ENCODE measurements around the gene ADAMTS3. TPM values are rescaled to one million over a fixed set of nuclear protein-coding genes. Genes with fewer than 3 reads are reported as not detected.

Gene ADAMTS3
- total and polyA plus RNA-seq, 2 donors (not counting 1 experiment from before 2014, with no cell fraction given): not detected

DNA sequence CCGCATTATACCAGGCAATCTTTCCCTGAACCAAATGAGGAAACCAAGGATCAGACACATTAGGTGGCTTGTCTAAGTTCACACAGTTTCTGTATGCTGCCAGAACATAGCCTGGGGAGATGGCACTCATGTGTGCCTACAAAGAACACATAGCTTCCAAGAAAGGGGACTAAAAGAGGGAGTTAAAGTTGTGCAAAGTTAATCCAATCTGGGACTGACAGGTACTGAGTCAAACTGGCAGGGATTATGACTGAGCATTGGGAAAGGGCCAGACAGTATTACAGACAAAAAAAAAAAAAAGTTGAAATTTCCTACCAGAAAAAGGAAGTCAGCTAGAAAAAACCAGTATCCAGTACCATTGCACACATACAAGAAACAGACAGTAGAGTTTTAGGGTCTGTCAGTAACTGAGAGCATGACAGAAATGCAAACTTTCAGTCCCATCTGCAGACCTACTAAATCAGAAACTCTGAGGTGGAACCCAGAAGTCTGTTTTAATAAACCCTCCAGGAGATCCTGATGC lies 37.2 kb downstream of the ADAMTS3 start:
- CTCF ChIA-PET: no interaction called here
- Histone ChIP-seq H3K9ac (ENCODE audit: low read length) (no peak overlapping the region), H3K9me3 (ENCODE audit: control extremely low read depth in 1 of 3, control insufficient read depth in 2 of 3, insufficient read depth in 1 of 3, low read length in 2 of 3) (no peaks in the 10 kb centered on the region), H3K79me2 (ENCODE audit: control insufficient read depth, insufficient read depth, low read length) (no peaks in the 10 kb centered on the region), H3K27me3 (replicated peaks in 1 of 4; ENCODE audit: control extremely low read depth in 1 of 4, control insufficient read depth in 3 of 4, insufficient read depth in 4 of 4, low read length in 3 of 4) (no peaks in the 10 kb centered on the region), H3K36me3 (replicated peaks in 1 of 2; ENCODE audit: control extremely low read depth in 1 of 2, control insufficient read depth in 1 of 2, extremely low read depth in 1 of 2, insufficient read depth in 2 of 2, low read length in 1 of 2) (no peaks in the 10 kb centered on the region), H3K27ac (ENCODE audit: low read length in 2 of 2) (no peak overlapping the region), H3K4me2 (replicated peaks; ENCODE audit: low read depth, low read length, poor library complexity, severe bottlenecking) (no peak overlapping the region), H4K20me1 (ENCODE audit: control insufficient read depth, insufficient read depth, low read length, poor library complexity, severe bottlenecking) (no peaks in the 10 kb centered on the region), H3K4me3 (ENCODE audit: control extremely low read depth in 1 of 5, extremely low read depth in 1 of 5, insufficient read depth in 1 of 5, low read depth in 2 of 5, low read length in 4 of 5) (no peak overlapping the region), H2AFZ (ENCODE audit: insufficient read depth, low read depth, low read length, poor library complexity, severe bottlenecking) (no peak overlapping the region), H3K4me1 (ENCODE audit: control insufficient read depth in 2 of 2, insufficient read depth in 2 of 2, low read length in 2 of 2) (no peaks in the 10 kb centered on the region)
- TF ChIP-seq, protein P1, sequence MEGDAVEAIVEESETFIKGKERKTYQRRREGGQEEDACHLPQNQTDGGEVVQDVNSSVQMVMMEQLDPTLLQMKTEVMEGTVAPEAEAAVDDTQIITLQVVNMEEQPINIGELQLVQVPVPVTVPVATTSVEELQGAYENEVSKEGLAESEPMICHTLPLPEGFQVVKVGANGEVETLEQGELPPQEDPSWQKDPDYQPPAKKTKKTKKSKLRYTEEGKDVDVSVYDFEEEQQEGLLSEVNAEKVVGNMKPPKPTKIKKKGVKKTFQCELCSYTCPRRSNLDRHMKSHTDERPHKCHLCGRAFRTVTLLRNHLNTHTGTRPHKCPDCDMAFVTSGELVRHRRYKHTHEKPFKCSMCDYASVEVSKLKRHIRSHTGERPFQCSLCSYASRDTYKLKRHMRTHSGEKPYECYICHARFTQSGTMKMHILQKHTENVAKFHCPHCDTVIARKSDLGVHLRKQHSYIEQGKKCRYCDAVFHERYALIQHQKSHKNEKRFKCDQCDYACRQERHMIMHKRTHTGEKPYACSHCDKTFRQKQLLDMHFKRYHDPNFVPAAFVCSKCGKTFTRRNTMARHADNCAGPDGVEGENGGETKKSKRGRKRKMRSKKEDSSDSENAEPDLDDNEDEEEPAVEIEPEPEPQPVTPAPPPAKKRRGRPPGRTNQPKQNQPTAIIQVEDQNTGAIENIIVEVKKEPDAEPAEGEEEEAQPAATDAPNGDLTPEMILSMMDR (IDR thresholded peaks at IDR 0.05): no peak
- no peak for TF ChIP-seq EZH2 (IDR thresholded peaks at IDR 0.05; ENCODE audit: borderline replicate concordance, insufficient read depth, low read depth, low read length, poor library complexity, severe bottlenecking)
- intact Hi-C loops (cut with micrococcal nuclease): no loop called here
- Mint-ChIP-seq H3K4me1 (no peaks in the 10 kb centered on the region), H3K27ac (no peak overlapping the region), H3K9me3 (ENCODE audit: insufficient read depth) (no peaks in the 10 kb centered on the region), H3K27me3 (no peaks in the 10 kb centered on the region), H3K4me3 (no peak overlapping the region)
- ATAC-seq (ENCODE audit: low read depth) (no peak), DNase-seq (no peak)
- POLR2A ChIA-PET: no interaction called here
- WGBS (ENCODE audit: insufficient coverage): no CpG with 5 or more reads among the region's 1 CpG

DNA sequence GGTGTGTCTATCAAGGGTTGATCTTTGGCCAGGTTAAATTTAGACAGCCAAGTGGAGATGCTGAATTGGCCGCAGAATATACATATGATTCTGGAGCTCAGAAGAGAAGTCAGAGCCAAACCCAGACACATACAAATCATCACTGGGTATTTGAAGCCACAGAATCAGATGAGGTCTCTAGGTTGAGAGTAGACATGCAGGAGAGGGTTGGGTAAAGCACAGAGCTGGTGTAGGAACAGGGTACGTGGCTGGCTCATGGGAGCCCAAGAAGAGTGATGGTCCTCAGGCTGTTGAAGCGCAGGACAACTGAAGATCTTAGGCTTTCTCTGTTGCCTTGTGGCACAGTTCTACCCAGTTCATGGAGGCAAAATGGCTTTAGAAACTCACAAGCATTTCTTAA lies 37.7 kb downstream of the ADAMTS3 start:
- no peak overlapping the region for H3K4me2 ChIP-seq (replicated peaks; ENCODE audit: low read depth, low read length, poor library complexity, severe bottlenecking)
- H3K9me3 Mint-ChIP-seq (ENCODE audit: insufficient read depth): no peaks in the 10 kb centered on the region
- H4K20me1 ChIP-seq (ENCODE audit: control insufficient read depth, insufficient read depth, low read length, poor library complexity, severe bottlenecking): no peaks in the 10 kb centered on the region
- no peak overlapping the region for H2AFZ ChIP-seq (ENCODE audit: insufficient read depth, low read depth, low read length, poor library complexity, severe bottlenecking)
- no peak overlapping the region for H3K4me3 Mint-ChIP-seq
- ChIA-PET CTCF (no interaction called here), POLR2A (no interaction called here)
- H3K4me1 ChIP-seq (ENCODE audit: control insufficient read depth in 2 of 2, insufficient read depth in 2 of 2, low read length in 2 of 2): no peaks in the 10 kb centered on the region
- no peaks in the 10 kb centered on the region for H3K9me3 ChIP-seq (ENCODE audit: control extremely low read depth in 1 of 3, control insufficient read depth in 2 of 3, insufficient read depth in 1 of 3, low read length in 2 of 3)
- no peak overlapping the region for H3K4me3 ChIP-seq (ENCODE audit: control extremely low read depth in 1 of 5, extremely low read depth in 1 of 5, insufficient read depth in 1 of 5, low read depth in 2 of 5, low read length in 4 of 5)
- 100% methylated on average over 2 of the region's 3 CpGs for WGBS (ENCODE audit: insufficient coverage)
- no peak overlapping the region for H3K27ac ChIP-seq (ENCODE audit: low read length in 2 of 2)
- intact Hi-C loops (cut with micrococcal nuclease): no loop called here
- H3K36me3 ChIP-seq (replicated peaks in 1 of 2; ENCODE audit: control extremely low read depth in 1 of 2, control insufficient read depth in 1 of 2, extremely low read depth in 1 of 2, insufficient read depth in 2 of 2, low read length in 1 of 2): no peaks in the 10 kb centered on the region
- no peak for DNase-seq
- no peak overlapping the region for H3K27ac Mint-ChIP-seq
- H3K9ac ChIP-seq (ENCODE audit: low read length): no peak overlapping the region
- H3K27me3 Mint-ChIP-seq: no peaks in the 10 kb centered on the region
- H3K4me1 Mint-ChIP-seq: no peaks in the 10 kb centered on the region
- H3K27me3 ChIP-seq (replicated peaks in 1 of 4; ENCODE audit: control extremely low read depth in 1 of 4, control insufficient read depth in 3 of 4, insufficient read depth in 4 of 4, low read length in 3 of 4): no peaks in the 10 kb centered on the region
- TF ChIP-seq, protein P1 (IDR thresholded peaks at IDR 0.05): no peak
- no peak for TF ChIP-seq EZH2 (IDR thresholded peaks at IDR 0.05; ENCODE audit: borderline replicate concordance, insufficient read depth, low read depth, low read length, poor library complexity, severe bottlenecking)
- ATAC-seq (ENCODE audit: low read depth): no peak
- H3K79me2 ChIP-seq (ENCODE audit: control insufficient read depth, insufficient read depth, low read length): no peaks in the 10 kb centered on the region
